Measurements from ENCODE around the gene EHMT1. TPM values are rescaled to one million over a fixed set of nuclear protein-coding genes. Genes with fewer than 3 reads are reported as not detected.

Gene EHMT1
- polyA plus RNA-seq, 1 of the 3 experiments (the other 2 are of a cell fraction): 39.5 TPM

- CTCF ChIA-PET: no interaction called here
- H3K79me2 ChIP-seq (ENCODE audit: insufficient read depth): peaks cover 37% of the 10 kb centered on the region
- WGBS (ENCODE audit: low lambda C conversion rate): 96% methylated on average over 5 of the region's 5 CpGs
Observed at GRCh38 chr9:137751616-137752015, 132.8 kb downstream of the EHMT1 start.

GRCh38 chr9:137752426-137752825 lies 133.6 kb downstream of the EHMT1 start:
- Histone ChIP-seq H3K27me3 (ENCODE audit: insufficient read depth) (no peaks in the 10 kb centered on the region), H3K27ac (ENCODE audit: low read depth in 2 of 2, low read length in 1 of 2) (no peak overlapping the region), H3K9me2 (no peaks in the 10 kb centered on the region), H3K4me2 (no peak overlapping the region), H3K9me3 (no peaks in the 10 kb centered on the region), H3K9ac (no peak overlapping the region), H3K4me1 (ENCODE audit: control insufficient read depth in 1 of 2, insufficient read depth in 2 of 2, low read depth in 1 of 2, low read length in 1 of 2) (peaks cover 0 to 4% of the 10 kb centered on the region in 2 experiments; a peak in 1 of 4 replicates), H3K4me3 (ENCODE audit: low read depth in 2 of 2, low read length in 1 of 2) (no peak overlapping the region), H2AFZ (ENCODE audit: low read depth) (no peak overlapping the region), H3F3A (replicated peaks; ENCODE audit: insufficient read depth) (no peaks in the 10 kb centered on the region), H3K36me3 (replicated peaks in 1 of 2; ENCODE audit: control insufficient read depth in 1 of 2, insufficient read depth in 2 of 2, low read length in 1 of 2) (peaks cover 41 to 45% of the 10 kb centered on the region in 2 experiments), H4K20me1 (ENCODE audit: insufficient read depth) (peaks cover 8% of the 10 kb centered on the region), H3K79me2 (ENCODE audit: insufficient read depth) (peaks cover 37% of the 10 kb centered on the region)
- WGBS (ENCODE audit: low lambda C conversion rate): 96% methylated on average over 14 of the region's 14 CpGs
- TF ChIP-seq PBX3 (IDR thresholded peaks at IDR 0.05) (no peak), CTCF (IDR thresholded peaks at IDR 0.05) (no peak), IRF3 (IDR thresholded peaks at IDR 0.05; ENCODE audit: low read depth, low read length) (no peak), MEF2A (IDR thresholded peaks at IDR 0.05; ENCODE audit: borderline replicate concordance, low read depth) (no peak)
- DNase-seq: no peak
- ChIA-PET CTCF (no interaction called here), POLR2A (no interaction called here)

More at GRCh38 chr9:137751616-137752015, 132.8 kb downstream of the EHMT1 start:
- H3K27me3 ChIP-seq (ENCODE audit: insufficient read depth): no peaks in the 10 kb centered on the region
- H3K9me3 ChIP-seq: no peaks in the 10 kb centered on the region
- DNase-seq: no peak
- no peaks in the 10 kb centered on the region for H3K4me1 ChIP-seq (ENCODE audit: control insufficient read depth in 1 of 2, insufficient read depth in 2 of 2, low read depth in 1 of 2, low read length in 1 of 2)
- H3K4me3 ChIP-seq (ENCODE audit: low read depth in 2 of 2, low read length in 1 of 2): no peak overlapping the region
- no peak overlapping the region for H3K9ac ChIP-seq
- no peak overlapping the region for H2AFZ ChIP-seq (ENCODE audit: low read depth)
- POLR2A ChIA-PET: no interaction called here
- H3K4me2 ChIP-seq: no peak overlapping the region
- peaks cover 41 to 48% of the 10 kb centered on the region in 2 experiments for H3K36me3 ChIP-seq (replicated peaks in 1 of 2; ENCODE audit: control insufficient read depth in 1 of 2, insufficient read depth in 2 of 2, low read length in 1 of 2)
- no peaks in the 10 kb centered on the region for H3F3A ChIP-seq (replicated peaks; ENCODE audit: insufficient read depth)
- peaks cover 8% of the 10 kb centered on the region for H4K20me1 ChIP-seq (ENCODE audit: insufficient read depth)
- H3K9me2 ChIP-seq: no peaks in the 10 kb centered on the region
- TF ChIP-seq NFIC (IDR thresholded peaks at IDR 0.05; ENCODE audit: borderline replicate concordance): no peak
- TF ChIP-seq GATA2 (CRISPR knock-in tag; IDR thresholded peaks at IDR 0.05): no peak
- no peak for TF ChIP-seq POLR2AphosphoS5 (IDR thresholded peaks at IDR 0.05; ENCODE audit: low read depth, low read length)
- no peak overlapping the region for H3K27ac ChIP-seq (ENCODE audit: low read depth in 2 of 2, low read length in 1 of 2)
